Measurements from ENCODE around the gene TOMM40. TPM values are rescaled to one million over a fixed set of nuclear protein-coding genes. Genes with fewer than 3 reads are reported as not detected.

TOMM40 gene
- total and polyA plus RNA-seq, 2 of the 13 experiments (the other 11 are each of a cell fraction or from before 2014, with no cell fraction given), result 72.0 to 110 TPM

DNA sequence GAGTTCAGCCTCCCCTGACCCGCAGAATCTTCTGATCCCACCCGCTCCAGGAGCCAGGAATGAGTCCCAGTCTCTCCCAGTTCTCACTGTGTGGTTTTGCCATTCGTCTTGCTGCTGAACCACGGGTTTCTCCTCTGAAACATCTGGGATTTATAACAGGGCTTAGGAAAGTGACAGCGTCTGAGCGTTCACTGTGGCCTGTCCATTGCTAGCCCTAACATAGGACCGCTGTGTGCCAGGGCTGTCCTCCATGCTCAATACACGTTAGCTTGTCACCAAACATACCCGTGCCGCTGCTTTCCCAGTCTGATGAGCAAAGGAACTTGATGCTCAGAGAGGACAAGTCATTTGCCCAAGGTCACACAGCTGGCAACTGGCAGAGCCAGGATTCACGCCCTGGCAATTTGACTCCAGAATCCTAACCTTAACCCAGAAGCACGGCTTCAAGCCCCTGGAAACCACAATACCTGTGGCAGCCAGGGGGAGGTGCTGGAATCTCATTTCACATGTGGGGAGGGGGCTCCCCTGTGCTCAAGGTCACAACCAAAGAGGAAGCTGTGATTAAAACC lies 13.5 kb downstream of the TOMM40 start (continued):
- TF ChIP-seq, protein P1, sequence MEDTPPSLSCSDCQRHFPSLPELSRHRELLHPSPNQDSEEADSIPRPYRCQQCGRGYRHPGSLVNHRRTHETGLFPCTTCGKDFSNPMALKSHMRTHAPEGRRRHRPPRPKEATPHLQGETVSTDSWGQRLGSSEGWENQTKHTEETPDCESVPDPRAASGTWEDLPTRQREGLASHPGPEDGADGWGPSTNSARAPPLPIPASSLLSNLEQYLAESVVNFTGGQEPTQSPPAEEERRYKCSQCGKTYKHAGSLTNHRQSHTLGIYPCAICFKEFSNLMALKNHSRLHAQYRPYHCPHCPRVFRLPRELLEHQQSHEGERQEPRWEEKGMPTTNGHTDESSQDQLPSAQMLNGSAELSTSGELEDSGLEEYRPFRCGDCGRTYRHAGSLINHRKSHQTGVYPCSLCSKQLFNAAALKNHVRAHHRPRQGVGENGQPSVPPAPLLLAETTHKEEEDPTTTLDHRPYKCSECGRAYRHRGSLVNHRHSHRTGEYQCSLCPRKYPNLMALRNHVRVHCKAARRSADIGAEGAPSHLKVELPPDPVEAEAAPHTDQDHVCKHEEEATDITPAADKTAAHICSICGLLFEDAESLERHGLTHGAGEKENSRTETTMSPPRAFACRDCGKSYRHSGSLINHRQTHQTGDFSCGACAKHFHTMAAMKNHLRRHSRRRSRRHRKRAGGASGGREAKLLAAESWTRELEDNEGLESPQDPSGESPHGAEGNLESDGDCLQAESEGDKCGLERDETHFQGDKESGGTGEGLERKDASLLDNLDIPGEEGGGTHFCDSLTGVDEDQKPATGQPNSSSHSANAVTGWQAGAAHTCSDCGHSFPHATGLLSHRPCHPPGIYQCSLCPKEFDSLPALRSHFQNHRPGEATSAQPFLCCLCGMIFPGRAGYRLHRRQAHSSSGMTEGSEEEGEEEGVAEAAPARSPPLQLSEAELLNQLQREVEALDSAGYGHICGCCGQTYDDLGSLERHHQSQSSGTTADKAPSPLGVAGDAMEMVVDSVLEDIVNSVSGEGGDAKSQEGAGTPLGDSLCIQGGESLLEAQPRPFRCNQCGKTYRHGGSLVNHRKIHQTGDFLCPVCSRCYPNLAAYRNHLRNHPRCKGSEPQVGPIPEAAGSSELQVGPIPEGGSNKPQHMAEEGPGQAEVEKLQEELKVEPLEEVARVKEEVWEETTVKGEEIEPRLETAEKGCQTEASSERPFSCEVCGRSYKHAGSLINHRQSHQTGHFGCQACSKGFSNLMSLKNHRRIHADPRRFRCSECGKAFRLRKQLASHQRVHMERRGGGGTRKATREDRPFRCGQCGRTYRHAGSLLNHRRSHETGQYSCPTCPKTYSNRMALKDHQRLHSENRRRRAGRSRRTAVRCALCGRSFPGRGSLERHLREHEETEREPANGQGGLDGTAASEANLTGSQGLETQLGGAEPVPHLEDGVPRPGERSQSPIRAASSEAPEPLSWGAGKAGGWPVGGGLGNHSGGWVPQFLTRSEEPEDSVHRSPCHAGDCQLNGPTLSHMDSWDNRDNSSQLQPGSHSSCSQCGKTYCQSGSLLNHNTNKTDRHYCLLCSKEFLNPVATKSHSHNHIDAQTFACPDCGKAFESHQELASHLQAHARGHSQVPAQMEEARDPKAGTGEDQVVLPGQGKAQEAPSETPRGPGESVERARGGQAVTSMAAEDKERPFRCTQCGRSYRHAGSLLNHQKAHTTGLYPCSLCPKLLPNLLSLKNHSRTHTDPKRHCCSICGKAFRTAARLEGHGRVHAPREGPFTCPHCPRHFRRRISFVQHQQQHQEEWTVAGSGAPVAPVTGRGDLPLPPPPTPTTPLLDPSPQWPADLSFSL (CRISPR knock-in tag; IDR thresholded peaks at IDR 0.05), result no peak
- TF ChIP-seq KLF13 (CRISPR knock-in tag; IDR thresholded peaks at IDR 0.05) (no peak), RAD51 (IDR thresholded peaks at IDR 0.05; ENCODE audit: borderline replicate concordance) (no peak), ZNF124 (CRISPR knock-in tag; IDR thresholded peaks at IDR 0.05) (no peak), SMC3 (IDR thresholded peaks at IDR 0.05; ENCODE audit: low read length) (peak; percentile 21; the same call in 1 of the 2 replicates), ZNF572 (CRISPR knock-in tag; IDR thresholded peaks at IDR 0.05) (0 out of 2 replicates have a peak, but pooled peaks have one; percentile 11), ZNF878 (CRISPR knock-in tag; IDR thresholded peaks at IDR 0.05) (no peak), SKI (IDR thresholded peaks at IDR 0.05; ENCODE audit: partially characterized antibody) (no peak), AGO1 (IDR thresholded peaks at IDR 0.05; ENCODE audit: low read depth, low read length, poor library complexity, severe bottlenecking) (no peak), GATA4 (IDR thresholded peaks at IDR 0.05; ENCODE audit: borderline replicate concordance, low read depth) (no peak), ZFP82 (CRISPR knock-in tag; IDR thresholded peaks at IDR 0.05; ENCODE audit: borderline replicate concordance) (no peak), RCOR2 (CRISPR knock-in tag; IDR thresholded peaks at IDR 0.05) (peak; percentile 46; the same call in 1 of the 2 replicates)
- TF ChIP-seq, protein P2, sequence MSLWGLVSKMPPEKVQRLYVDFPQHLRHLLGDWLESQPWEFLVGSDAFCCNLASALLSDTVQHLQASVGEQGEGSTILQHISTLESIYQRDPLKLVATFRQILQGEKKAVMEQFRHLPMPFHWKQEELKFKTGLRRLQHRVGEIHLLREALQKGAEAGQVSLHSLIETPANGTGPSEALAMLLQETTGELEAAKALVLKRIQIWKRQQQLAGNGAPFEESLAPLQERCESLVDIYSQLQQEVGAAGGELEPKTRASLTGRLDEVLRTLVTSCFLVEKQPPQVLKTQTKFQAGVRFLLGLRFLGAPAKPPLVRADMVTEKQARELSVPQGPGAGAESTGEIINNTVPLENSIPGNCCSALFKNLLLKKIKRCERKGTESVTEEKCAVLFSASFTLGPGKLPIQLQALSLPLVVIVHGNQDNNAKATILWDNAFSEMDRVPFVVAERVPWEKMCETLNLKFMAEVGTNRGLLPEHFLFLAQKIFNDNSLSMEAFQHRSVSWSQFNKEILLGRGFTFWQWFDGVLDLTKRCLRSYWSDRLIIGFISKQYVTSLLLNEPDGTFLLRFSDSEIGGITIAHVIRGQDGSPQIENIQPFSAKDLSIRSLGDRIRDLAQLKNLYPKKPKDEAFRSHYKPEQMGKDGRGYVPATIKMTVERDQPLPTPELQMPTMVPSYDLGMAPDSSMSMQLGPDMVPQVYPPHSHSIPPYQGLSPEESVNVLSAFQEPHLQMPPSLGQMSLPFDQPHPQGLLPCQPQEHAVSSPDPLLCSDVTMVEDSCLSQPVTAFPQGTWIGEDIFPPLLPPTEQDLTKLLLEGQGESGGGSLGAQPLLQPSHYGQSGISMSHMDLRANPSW (CRISPR knock-in tag; IDR thresholded peaks at IDR 0.05; ENCODE audit: borderline replicate concordance), result no peak
- TF ChIP-seq, protein P3, sequence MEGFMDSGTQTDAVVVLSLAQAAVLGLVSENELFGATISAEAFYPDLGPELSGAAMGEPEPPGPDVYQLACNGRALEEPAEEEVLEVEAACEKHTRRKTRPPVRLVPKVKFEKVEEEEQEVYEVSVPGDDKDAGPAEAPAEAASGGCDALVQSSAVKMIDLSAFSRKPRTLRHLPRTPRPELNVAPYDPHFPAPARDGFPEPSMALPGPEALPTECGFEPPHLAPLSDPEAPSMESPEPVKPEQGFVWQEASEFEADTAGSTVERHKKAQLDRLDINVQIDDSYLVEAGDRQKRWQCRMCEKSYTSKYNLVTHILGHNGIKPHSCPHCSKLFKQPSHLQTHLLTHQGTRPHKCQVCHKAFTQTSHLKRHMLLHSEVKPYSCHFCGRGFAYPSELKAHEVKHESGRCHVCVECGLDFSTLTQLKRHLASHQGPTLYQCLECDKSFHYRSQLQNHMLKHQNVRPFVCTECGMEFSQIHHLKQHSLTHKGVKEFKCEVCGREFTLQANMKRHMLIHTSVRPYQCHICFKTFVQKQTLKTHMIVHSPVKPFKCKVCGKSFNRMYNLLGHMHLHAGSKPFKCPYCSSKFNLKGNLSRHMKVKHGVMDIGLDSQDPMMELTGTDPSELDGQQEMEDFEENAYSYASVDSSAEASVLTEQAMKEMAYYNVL (CRISPR knock-in tag; IDR thresholded peaks at IDR 0.05; ENCODE audit: borderline replicate concordance), result 0 out of 2 replicates have a peak, but pooled peaks have one; percentile 33
- TF ChIP-seq, protein P4, sequence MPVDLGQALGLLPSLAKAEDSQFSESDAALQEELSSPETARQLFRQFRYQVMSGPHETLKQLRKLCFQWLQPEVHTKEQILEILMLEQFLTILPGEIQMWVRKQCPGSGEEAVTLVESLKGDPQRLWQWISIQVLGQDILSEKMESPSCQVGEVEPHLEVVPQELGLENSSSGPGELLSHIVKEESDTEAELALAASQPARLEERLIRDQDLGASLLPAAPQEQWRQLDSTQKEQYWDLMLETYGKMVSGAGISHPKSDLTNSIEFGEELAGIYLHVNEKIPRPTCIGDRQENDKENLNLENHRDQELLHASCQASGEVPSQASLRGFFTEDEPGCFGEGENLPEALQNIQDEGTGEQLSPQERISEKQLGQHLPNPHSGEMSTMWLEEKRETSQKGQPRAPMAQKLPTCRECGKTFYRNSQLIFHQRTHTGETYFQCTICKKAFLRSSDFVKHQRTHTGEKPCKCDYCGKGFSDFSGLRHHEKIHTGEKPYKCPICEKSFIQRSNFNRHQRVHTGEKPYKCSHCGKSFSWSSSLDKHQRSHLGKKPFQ (CRISPR knock-in tag; IDR thresholded peaks at IDR 0.05; ENCODE audit: insufficient replicate concordance), result peak; percentile 13

Data from HepG2 (cell line).